SK-N-SH (cell line): ENCODE results near the gene CSTB.
"Not testable (repeated sequence)": the region's sequence is repeated elsewhere in the genome, so short reads cannot be mapped to it uniquely, and the experiment has no call there.

ENCODE experiments used
- GABPA ChIP-seq: IDR thresholded peaks from 2 replicates; pipeline ENCODE4 v1.4.0; 2012; ENCODE audit warnings: low read depth, mild to moderate bottlenecking
- GATA2 ChIP-seq: sonication (generic); formaldehyde crosslinking; IDR thresholded peaks from 2 replicates; pipeline ENCODE4 v1.5.0; 2020; ENCODE audit warnings: mild to moderate bottlenecking, missing genetic modification reagents
- MXI1 ChIP-seq: IDR thresholded peaks from 2 replicates; pipeline ENCODE4 v1.6.1; 2012; ENCODE audit warnings: mild to moderate bottlenecking, low read depth, low read length, improper control_type of control experiment
- NRF1 ChIP-seq: IDR thresholded peaks from 2 replicates; pipeline ENCODE4 v1.6.1; 2012; ENCODE audit warnings: low read depth, mild to moderate bottlenecking, low read length
- RAD21 ChIP-seq: IDR thresholded peaks from 2 replicates; pipeline ENCODE4 v1.6.1; 2012; ENCODE audit warnings: mild to moderate bottlenecking, low read length
- RFX5 ChIP-seq: IDR thresholded peaks from 2 replicates; pipeline ENCODE4 v1.6.1; 2012; ENCODE audit warnings: mild to moderate bottlenecking, improper control_type of control experiment, low read length
- RXRA ChIP-seq: IDR thresholded peaks from 2 replicates; pipeline ENCODE4 v1.4.0; 2012; ENCODE audit warnings: low read depth, mild to moderate bottlenecking, borderline replicate concordance
- TF ChIP-seq, protein P1 (sequence below): fragments of 200-600 bp; sonication (generic); IDR thresholded peaks from 2 replicates; pipeline ENCODE4 v1.6.1; 2017; ENCODE audit warnings: antibody characterized with exemption, mild to moderate bottlenecking, moderate library complexity
- TF ChIP-seq, protein P2 (sequence below): IDR thresholded peaks from 2 replicates; pipeline ENCODE4 v1.4.0; 2012; ENCODE audit warnings: low read depth

DNA sequence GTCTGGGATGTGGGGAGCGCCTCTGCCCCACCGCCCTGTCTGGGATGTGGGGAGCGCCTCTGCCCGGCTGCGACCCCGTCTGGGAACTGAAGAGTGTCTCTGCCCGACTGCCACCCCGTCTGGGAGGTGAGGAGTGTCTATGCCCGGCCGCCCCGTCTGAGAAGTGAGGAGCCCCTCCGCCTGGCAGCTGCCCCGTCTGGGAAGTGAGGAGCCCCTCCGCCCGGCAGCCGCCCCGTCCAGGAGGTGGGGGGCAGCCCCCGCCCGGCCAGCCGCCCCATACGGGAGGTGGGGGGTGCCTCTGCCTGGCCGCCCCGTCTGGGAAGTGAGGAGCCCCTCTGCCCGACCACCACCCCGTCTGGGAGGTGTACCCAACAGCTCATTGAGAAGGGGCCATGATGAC, 46.1 kb upstream of the CSTB start:
- TF ChIP-seq RXRA; GABPA; MXI1; RFX5; NRF1; GATA2 (CRISPR knock-in tag); RAD21: not testable (repeated sequence)
- TF ChIP-seq, protein P1, sequence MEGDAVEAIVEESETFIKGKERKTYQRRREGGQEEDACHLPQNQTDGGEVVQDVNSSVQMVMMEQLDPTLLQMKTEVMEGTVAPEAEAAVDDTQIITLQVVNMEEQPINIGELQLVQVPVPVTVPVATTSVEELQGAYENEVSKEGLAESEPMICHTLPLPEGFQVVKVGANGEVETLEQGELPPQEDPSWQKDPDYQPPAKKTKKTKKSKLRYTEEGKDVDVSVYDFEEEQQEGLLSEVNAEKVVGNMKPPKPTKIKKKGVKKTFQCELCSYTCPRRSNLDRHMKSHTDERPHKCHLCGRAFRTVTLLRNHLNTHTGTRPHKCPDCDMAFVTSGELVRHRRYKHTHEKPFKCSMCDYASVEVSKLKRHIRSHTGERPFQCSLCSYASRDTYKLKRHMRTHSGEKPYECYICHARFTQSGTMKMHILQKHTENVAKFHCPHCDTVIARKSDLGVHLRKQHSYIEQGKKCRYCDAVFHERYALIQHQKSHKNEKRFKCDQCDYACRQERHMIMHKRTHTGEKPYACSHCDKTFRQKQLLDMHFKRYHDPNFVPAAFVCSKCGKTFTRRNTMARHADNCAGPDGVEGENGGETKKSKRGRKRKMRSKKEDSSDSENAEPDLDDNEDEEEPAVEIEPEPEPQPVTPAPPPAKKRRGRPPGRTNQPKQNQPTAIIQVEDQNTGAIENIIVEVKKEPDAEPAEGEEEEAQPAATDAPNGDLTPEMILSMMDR, result not testable (repeated sequence)
- TF ChIP-seq, protein P2, sequence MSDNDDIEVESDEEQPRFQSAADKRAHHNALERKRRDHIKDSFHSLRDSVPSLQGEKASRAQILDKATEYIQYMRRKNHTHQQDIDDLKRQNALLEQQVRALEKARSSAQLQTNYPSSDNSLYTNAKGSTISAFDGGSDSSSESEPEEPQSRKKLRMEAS, result not testable (repeated sequence)
